NCI-H128 (cell line): ENCODE data around the gene BMP8B.
"Not testable (repeated sequence)": the region's sequence is repeated elsewhere in the genome, so short reads cannot be mapped to it uniquely, and the experiment has no call there.

Source experiments
- DNase-seq: peaks from one replicate; lab custom pipeline; 2025; ENCODE audit not compliant: unreplicated experiment; lab: John Stamatoyannopoulos, UW

The BMP8B gene

DNA sequence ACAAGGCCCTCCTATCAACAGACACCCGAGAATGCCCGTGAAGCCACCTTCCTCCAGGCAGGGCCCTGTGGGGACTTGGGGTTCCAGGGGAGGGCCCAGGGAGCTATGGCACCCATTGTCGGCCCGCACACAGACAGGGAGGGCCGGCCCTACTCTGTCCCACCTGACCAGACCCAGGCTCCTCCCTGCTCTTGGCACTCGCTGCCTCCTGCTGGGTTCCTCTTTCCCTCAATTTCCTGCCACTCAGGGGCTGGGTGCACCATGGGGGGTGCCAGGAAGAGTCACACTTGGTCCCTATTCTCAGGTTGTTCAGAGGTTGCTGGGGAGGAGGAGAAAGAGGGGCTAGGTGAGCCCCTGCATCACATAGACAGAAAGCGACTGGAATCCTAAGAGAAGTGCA is 9.5 kb downstream of the BMP8B start:
- DNase-seq: no peak

DNA sequence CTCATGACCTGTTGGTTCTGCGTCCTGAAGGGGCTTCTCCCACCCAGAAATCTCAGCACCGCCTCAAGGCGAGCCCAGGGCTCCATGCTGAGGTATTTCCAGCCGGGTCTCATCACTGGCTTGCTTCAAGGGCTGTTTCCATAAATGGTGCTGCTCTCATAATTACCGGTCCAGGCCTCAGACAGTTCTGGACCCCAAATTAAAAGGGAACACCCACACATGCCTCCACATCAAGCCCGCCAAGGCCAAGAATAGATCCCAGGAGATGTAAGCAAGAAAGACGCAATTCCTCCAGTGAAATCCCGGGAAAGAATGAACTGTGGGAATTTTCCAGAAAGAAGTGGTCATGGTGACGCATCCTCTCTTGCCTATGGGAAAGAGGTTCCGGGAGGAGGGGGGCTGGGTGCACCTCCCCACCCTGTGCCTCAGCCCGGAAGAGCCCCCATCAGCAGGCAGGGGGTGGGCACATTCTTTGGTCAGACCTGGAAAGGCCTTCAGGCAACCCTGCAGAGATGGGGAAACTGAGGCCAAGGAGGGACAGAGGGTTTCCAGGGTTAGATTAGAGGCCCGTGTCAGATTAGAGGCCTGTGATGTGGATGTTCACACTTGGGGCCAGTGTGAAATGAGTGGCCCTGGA is 10.1 kb downstream of the BMP8B start:
- not testable (repeated sequence) for DNase-seq

- not testable (repeated sequence) for DNase-seq
These were observed 10.8 kb downstream of the BMP8B start for GRCh38 chr1:39777896-39778295.

DNA sequence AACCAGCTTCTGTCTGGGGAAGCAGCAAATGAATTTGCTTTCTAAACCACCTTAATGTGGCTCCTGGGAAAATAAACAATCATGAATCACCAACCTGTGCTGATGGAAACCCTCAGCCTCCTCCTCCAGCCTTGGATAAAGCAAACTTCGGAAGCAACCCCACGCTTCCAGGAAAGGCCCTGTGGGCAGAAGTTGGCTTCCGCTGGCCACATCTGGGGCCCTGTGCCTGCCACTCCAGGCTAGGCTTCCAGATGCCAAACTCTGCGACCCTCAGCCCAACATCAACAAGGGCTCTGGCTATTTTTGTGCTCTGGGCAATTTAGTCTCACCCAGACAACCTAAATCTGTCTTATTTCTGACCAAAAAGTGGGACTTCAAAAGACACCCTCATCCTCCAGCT is 11.4 kb downstream of the BMP8B start:
- no peak for DNase-seq

GRCh38 chr1:39776886-39777285 is 11.8 kb downstream of the BMP8B start:
- DNase-seq: no peak

DNA sequence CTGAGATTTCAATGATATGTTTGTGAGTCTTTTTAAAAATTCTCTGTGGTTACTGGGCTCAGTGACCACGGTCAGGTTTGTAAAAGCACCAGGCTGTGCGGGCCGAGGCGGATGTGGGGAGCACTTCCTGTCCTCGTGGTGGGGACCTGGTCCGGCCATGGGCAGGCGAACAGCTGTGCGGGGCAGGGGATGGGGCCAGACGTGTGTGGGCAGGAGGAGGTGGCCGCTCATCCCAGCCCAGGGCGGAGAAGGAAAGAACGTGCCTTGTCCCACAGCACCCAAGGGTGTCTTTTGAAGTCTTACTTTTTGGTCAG is 12.3 kb downstream of the BMP8B start:
- no peak for DNase-seq

DNA sequence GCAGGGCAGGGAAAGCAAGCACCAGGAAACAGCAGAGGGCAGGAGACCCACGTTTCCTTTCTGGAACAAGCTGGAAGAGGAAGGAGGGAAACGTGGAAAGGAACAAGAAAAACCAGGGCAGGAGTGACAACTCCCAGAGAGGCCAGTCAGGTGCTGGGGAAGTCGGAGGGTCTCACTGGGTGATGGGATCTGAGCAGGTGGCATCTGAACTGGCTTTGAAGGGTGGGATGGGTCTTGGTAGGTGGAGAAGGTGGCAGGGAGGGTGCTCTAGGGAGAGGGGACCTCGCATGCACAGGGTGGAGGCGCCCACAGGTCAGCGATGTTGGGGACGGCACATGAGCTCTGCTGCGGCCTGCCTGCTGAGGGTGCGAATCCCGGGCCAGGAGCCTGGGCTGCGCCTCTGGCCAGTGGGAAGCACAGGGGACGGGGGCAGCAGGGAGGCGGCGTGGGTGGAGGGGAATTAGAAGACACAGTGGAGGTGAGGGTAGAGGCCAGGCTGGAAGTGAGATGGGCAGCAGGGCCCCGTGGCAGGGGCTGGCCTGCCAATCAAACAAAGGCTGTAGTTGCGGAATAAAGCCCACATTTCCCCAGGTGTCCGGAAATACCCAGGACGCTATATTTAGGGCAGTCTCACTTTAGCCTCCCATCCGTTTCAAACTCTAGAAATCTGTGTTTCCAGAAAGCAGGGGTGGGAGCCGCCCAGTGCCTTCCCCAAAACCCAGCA is 12.8 kb downstream of the BMP8B start:
- not testable (repeated sequence) for DNase-seq

GRCh38 chr1:39775141-39775540 is 13.5 kb downstream of the BMP8B start:
- DNase-seq: not testable (repeated sequence)

GRCh38 chr1:39773369-39773979 is 15.2 kb downstream of the BMP8B start:
- DNase-seq: not testable (repeated sequence)

DNA sequence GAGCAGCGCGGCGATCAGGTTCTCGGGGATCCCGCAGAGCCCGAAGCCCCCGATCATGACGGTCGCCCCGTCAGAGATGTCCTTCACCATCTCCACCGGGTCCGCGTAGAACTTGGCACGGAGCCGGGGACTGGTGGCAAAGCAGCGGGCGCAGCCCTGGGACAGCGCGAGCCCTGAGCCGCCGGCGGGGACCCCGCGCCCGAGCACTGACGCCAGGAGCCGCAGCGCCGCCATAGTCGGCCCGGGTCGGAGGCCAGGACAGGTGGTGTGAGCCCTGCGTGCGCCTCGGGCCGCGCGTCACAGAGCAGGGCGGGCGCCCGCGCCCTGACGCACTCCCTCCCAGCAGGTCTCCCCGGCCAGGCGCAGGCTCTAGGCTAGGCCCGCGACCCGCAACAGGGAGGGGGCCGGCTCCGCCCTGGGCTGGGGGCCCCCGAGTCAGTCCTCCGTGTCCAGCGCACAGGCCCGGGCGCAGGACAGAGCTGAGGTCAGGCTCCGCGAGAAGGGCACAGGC is 17.6 kb downstream of the BMP8B start, which contains the start of gene OXCT2:
Gene OXCT2 (minus strand): TSS at position 327 of the 511 bp plus-strand sequence. CDS start 93 bp downstream, at position 234.
- not testable (repeated sequence) for DNase-seq

- not testable (repeated sequence) for DNase-seq
These were observed 18.3 kb downstream of the BMP8B start for GRCh38 chr1:39770100-39771021.

GRCh38 chr1:39769502-39769901 is 19.2 kb downstream of the BMP8B start:
- DNase-seq: not testable (repeated sequence)

DNA sequence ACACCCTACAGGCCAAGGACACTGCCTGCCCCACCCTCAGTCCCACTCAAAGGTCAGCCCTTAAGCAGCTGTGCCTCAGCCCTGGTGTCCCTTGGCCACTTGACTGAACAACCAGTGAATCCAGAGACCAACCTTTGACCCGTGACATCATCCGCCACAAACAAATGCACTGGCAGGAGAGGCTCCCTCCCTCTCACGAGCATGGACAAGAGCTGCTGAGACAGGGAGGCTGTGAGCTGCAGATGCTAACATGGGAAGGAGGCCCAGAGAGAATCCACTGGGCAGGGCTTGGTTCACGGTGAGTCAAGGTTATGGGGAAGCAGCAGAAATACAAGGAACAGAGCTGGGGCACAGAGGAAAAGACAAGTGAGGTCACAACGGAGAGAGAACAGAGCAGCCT is 22.2 kb downstream of the BMP8B start:
- not testable (repeated sequence) for DNase-seq

DNA sequence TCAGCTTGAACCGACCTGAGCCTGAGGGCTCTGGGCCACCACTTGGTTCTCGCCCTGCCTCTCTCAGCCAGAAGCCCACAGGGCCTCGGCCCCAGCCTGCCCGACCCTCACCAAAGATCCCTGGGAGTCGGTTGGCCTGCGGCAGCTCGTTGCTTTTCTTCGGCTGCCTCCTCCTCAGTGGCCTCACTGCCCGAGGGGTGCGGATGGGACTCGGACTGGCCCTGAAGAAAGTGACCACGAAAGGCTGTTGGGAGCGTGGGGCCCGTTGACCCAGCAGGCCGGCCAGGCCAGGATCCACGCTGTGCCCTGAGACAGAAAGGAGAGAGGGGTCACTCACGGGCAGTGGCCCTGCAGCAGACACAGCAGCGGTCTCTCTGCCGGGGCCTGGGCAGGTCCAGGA is 24.2 kb downstream of the BMP8B start:
- not testable (repeated sequence) for DNase-seq

DNA sequence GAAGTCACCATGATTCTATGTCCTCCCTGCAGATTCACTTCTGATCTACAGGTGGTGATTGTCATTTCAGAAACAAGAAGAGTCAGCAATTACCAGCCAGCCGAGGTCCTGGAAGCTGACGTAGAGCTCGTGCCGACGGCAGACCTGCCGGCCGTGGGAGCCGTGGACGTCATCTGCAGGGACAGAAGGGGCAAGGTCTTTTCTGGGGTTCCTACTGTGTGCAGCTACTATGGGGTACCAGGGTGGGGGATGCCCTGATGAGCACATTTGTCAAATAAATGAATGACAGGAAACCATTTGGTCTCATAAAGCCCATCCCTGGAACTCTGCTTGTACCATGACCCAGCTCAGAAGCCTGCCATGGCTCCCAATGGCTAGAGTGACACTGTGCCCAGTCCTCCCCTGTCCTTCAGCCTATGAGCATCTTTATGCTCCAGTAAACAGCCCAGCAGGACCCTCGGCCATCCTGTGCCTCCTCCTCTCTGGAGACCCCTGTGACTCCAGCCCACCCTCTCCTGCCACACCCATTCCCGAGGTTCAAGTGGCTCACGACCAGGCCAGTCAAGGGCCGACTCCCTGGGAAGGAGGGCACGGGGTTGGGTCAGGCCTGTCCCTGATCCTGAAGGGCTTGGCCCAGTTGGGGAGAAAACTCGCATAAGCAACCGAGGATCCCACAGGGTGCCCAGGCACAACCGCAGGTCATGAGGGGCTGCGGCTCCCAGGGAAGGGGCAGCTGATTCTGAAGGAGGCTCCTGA is 24.9 kb downstream of the BMP8B start:
- not testable (repeated sequence) for DNase-seq

DNA sequence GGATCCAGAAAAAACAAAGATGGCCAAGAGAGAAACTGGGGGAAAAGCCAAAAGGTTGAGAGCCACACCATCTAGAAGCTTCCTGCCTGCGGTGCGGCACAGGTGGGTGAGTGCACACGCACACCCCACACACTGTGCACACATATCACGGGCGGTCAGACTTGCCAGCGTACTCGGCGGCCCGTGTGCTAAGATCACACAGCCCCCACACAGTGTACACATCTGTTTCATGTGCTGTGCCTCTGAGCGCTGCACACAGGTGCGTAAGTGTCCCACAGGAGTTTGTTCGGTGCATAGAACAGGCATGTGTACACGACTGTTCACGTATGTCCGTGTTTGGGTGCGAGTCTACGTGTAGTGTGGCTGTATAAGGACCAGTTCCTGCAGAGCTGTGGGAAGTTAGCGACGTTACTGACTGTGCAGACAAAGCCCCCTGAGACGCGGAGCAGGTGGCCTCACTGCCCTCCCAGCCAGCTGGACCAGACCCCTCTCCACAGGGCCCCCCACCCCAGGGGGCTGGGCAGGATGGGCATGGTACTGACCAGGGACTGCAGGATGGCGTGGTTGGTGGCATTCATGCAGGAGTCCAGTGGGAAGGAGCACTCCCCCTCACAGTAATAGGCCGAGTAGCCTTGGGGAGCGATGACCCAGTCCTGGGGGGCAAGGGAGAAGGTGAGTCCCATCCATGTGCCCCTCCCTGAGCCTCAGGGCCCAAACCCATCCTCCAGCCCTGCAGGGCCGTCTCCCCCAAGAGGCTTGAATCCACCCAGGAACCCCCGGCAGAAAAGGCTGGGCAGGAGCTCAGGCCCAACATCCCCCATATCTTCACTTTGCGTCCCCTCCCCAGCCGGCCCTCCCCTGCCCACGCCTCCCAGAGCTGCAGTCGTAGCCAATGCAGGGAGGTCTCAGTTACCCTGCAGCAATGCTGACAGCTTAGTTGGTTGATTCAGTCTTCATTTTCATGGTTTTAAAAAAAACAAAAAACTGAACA is 25.8 kb downstream of the BMP8B start:
- DNase-seq: no peak

DNA sequence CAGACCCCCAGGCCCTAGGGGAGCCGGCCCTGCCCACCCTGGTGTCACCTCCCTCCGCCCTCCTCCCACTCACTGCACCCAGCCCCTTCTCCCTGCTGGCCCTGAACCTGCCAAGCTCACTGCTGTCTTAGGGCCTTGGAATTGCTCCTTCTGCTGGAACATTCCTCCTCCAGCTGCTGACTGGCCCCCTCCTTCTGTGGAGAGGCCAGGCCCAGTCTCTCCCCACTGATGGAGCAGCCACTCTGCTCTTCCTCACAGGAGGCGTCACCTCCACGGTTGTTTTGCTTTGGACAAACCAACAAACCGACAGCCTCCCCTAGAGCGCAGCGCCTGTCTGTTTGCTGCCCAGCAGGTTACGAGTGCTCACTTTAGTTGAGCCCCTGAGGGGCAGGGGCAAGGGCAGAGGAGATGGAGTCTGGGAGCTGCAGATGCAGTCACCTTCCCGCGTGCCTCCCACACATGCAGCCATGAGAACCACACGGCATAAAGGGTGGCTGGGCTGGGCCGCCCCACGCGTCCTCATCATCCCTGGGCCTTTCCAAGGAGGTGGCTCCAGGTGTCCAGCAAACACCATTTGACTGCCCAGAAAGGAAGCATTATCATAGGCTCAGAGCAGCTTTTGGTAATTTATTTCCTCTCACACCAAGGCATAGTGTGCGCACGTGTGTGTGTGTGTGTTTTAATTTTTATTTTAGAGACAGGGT is 27.0 kb downstream of the BMP8B start:
- DNase-seq: no peak

DNA sequence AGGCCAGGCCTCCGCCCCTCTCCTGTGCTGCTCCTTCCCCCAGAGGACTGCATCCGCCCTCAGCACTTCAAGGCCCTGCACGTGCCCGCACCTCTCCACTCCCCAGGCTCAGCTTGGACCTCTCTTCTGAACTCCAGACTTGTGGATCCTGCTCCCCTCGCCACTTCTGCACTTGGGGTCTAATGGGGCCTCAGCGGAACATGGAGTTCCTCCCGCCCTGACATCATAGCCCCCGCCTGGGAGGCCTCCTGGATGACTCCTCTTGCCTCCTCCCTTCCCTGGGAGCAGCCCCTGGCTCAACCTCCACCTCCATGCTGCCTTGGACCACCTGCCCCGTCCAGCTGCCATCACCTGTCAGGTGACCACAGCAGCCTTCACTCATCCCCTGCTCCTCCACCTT is 27.6 kb downstream of the BMP8B start:
- DNase-seq: no peak
